ENCODE data around the gene MKKS. TPM values are rescaled to one million over a fixed set of nuclear protein-coding genes. Genes with fewer than 3 reads are reported as not detected.

The MKKS gene
- polyA plus RNA-seq, 1 donor (not counting 4 experiments of a cell fraction or from before 2014, with no cell fraction given) = 24.8 TPM

GRCh38 chr20:10430704-10431103 is 3.3 kb downstream of the MKKS start:
- H3K4me2 ChIP-seq (ENCODE audit: control insufficient read depth, extremely low read depth, insufficient read depth, low read depth, low read length) = peak overlapping the region; percentile 52

GRCh38 chr20:10430000-10430466 is 4.0 kb downstream of the MKKS start:
- Histone ChIP-seq H3K36me3 (ENCODE audit: control insufficient read depth in 2 of 2, extremely low read depth in 1 of 2, insufficient read depth in 2 of 2, low read length in 2 of 2) (peaks cover 4% of the 10 kb centered on the region in 2 experiments), H3K9me1 (ENCODE audit: control insufficient read depth, extremely low read depth, insufficient read depth, low read length) (peaks cover 2% of the 10 kb centered on the region), H3K27me3 (ENCODE audit: control insufficient read depth, extremely low read depth, insufficient read depth, low read length) (no peaks in the 10 kb centered on the region), H3K9me3 (ENCODE audit: control insufficient read depth, low read depth, low read length) (no peaks in the 10 kb centered on the region), H3K4me1 (ENCODE audit: control insufficient read depth, extremely low read depth, insufficient read depth, low read length) (peaks cover 30% of the 10 kb centered on the region), H3K27ac (ENCODE audit: control insufficient read depth, insufficient read depth, low read length) (peak overlapping the region; percentile 73), H3K4me2 (ENCODE audit: control insufficient read depth, extremely low read depth, insufficient read depth, low read depth, low read length) (peak overlapping the region; percentile 52), H3K79me2 (ENCODE audit: control insufficient read depth, insufficient read depth, low read length) (peaks cover 75% of the 10 kb centered on the region), H2AFZ (ENCODE audit: control insufficient read depth, low read length) (no peak overlapping the region), H3K9ac (ENCODE audit: control insufficient read depth, extremely low read depth, insufficient read depth, low read length) (peak overlapping the region; percentile 19), H4K20me1 (ENCODE audit: control insufficient read depth, extremely low read depth, insufficient read depth, low read length) (no peaks in the 10 kb centered on the region), H3K4me3 (ENCODE audit: control insufficient read depth in 2 of 3, extremely low read depth in 1 of 3, insufficient read depth in 2 of 3, low read depth in 1 of 3, low read length in 3 of 3) (no peak overlapping the region)
- TF ChIP-seq EZH2 (IDR thresholded peaks at IDR 0.05; ENCODE audit: low read length) = no peak
- no peak for TF ChIP-seq CTCF (optimal IDR thresholded peaks at IDR 0.05 in 1 of 3, IDR thresholded peaks at IDR 0.05 in 1 of 3, conservative IDR thresholded peaks at IDR 0.05 in 1 of 3; ENCODE audit: extremely low read depth in 1 of 3, insufficient read depth in 2 of 3, low read length in 3 of 3)
- DNase-seq (ENCODE audit: low read depth, low spot score) = no peak
- peak; percentile 73 for FAIRE-seq
- dilution Hi-C loops (cut with MboI; ENCODE audit: extremely low pct_ligation_motif_present, low sequenced_read_pairs) = no loop called here

More at GRCh38 chr20:10430704-10431103, 3.3 kb downstream of the MKKS start:
- DNase-seq (ENCODE audit: low read depth, low spot score) (no peak), FAIRE-seq (no peak)
- dilution Hi-C loops (cut with MboI; ENCODE audit: extremely low pct_ligation_motif_present, low sequenced_read_pairs) = no loop called here
- TF ChIP-seq CTCF (optimal IDR thresholded peaks at IDR 0.05 in 1 of 3, IDR thresholded peaks at IDR 0.05 in 1 of 3, conservative IDR thresholded peaks at IDR 0.05 in 1 of 3; ENCODE audit: extremely low read depth in 1 of 3, insufficient read depth in 2 of 3, low read length in 3 of 3) (no peak), EZH2 (IDR thresholded peaks at IDR 0.05; ENCODE audit: low read length) (no peak)
- Histone ChIP-seq H3K4me1 (ENCODE audit: control insufficient read depth, extremely low read depth, insufficient read depth, low read length) (peaks cover 30% of the 10 kb centered on the region), H3K9me1 (ENCODE audit: control insufficient read depth, extremely low read depth, insufficient read depth, low read length) (peaks cover 2% of the 10 kb centered on the region), H4K20me1 (ENCODE audit: control insufficient read depth, extremely low read depth, insufficient read depth, low read length) (no peaks in the 10 kb centered on the region), H2AFZ (ENCODE audit: control insufficient read depth, low read length) (no peak overlapping the region), H3K79me2 (ENCODE audit: control insufficient read depth, insufficient read depth, low read length) (peaks cover 75% of the 10 kb centered on the region), H3K27ac (ENCODE audit: control insufficient read depth, insufficient read depth, low read length) (peak overlapping the region; percentile 49), H3K27me3 (ENCODE audit: control insufficient read depth, extremely low read depth, insufficient read depth, low read length) (no peaks in the 10 kb centered on the region), H3K36me3 (ENCODE audit: control insufficient read depth in 2 of 2, extremely low read depth in 1 of 2, insufficient read depth in 2 of 2, low read length in 2 of 2) (peaks cover 4% of the 10 kb centered on the region in 2 experiments), H3K4me3 (ENCODE audit: control insufficient read depth in 2 of 3, extremely low read depth in 1 of 3, insufficient read depth in 2 of 3, low read depth in 1 of 3, low read length in 3 of 3) (no peak overlapping the region), H3K9me3 (ENCODE audit: control insufficient read depth, low read depth, low read length) (no peaks in the 10 kb centered on the region), H3K9ac (ENCODE audit: control insufficient read depth, extremely low read depth, insufficient read depth, low read length) (no peak overlapping the region)
